ENCODE measurements around the gene CDKN2AIP.

Gene CDKN2AIP, protein sequence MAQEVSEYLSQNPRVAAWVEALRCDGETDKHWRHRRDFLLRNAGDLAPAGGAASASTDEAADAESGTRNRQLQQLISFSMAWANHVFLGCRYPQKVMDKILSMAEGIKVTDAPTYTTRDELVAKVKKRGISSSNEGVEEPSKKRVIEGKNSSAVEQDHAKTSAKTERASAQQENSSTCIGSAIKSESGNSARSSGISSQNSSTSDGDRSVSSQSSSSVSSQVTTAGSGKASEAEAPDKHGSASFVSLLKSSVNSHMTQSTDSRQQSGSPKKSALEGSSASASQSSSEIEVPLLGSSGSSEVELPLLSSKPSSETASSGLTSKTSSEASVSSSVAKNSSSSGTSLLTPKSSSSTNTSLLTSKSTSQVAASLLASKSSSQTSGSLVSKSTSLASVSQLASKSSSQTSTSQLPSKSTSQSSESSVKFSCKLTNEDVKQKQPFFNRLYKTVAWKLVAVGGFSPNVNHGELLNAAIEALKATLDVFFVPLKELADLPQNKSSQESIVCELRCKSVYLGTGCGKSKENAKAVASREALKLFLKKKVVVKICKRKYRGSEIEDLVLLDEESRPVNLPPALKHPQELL

DNA sequence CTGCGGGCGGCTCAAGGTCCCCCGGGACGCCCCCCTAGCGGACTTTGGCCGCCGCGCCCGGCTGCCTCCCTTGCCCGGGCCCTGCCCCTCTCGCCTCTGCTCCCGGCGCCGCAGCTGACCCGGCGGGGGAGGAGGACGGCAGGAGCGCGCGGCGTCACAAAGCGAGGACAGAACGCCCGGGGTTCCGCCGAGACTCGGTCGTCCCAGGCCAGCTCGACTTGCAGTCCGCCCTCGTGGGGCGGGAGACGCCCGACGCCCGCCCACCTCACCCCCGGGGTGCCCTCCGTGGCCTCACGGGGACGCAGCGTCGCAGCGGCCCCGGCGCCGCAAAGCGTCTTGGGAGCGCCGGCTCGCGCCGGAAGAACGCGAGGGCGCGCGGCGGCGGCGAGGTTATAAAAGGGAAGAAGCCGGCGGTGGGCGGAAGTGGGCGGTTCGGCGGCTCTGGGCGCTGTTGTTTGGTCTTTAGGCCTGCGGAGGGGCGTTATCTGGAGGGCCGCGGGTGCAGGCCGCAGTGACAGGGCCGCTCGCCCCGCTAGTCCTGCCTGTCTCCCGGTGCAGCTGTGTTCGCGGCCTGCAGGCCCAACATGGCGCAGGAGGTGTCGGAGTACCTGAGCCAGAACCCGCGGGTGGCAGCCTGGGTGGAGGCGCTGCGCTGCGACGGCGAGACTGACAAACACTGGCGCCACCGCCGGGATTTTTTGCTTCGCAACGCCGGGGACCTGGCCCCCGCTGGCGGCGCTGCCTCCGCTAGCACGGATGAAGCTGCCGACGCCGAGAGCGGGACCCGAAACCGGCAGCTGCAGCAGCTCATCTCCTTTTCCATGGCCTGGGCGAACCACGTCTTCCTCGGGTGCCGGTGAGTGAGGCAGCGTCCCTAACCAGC lies at the start of gene CDKN2AIP:
TSS of gene CDKN2AIP (plus strand) at position 423 of the 883 bp plus-strand sequence. CDS start at position 585, 162 bp downstream.
- DNase-seq (ENCODE audit: low read depth in 1 of 2, low spot score in 1 of 2) = peak; percentile 87 to 90

GRCh38 chr4:183395395-183395794 lies 49.0 kb upstream of the CDKN2AIP start:
- no peak for DNase-seq (ENCODE audit: low read depth in 1 of 2, low spot score in 1 of 2)

DNA sequence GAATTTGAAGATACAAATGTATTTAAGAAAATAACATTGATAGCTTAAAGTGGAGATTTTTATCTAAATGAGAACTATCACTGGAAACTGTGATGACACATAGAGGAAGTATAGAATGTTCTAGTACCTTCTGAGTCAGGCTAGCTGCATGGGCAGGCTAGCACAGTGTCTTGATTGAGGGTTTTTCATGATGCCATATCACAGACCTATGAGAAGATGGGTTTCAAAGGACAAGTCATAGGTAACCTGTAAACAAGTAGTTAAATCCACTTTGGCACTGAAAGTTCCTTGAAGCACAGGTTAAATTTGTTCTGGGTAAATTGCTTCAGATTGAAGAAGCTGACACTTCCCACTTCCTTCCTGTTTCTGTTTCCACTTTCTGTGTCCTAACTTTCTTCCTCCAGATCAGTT lies 48.2 kb upstream of the CDKN2AIP start:
- no peak for DNase-seq (ENCODE audit: low read depth in 1 of 2, low spot score in 1 of 2)

- no peak for DNase-seq (ENCODE audit: low read depth in 1 of 2, low spot score in 1 of 2)
These were observed 46.6 kb upstream of the CDKN2AIP start for GRCh38 chr4:183397741-183398297.

DNA sequence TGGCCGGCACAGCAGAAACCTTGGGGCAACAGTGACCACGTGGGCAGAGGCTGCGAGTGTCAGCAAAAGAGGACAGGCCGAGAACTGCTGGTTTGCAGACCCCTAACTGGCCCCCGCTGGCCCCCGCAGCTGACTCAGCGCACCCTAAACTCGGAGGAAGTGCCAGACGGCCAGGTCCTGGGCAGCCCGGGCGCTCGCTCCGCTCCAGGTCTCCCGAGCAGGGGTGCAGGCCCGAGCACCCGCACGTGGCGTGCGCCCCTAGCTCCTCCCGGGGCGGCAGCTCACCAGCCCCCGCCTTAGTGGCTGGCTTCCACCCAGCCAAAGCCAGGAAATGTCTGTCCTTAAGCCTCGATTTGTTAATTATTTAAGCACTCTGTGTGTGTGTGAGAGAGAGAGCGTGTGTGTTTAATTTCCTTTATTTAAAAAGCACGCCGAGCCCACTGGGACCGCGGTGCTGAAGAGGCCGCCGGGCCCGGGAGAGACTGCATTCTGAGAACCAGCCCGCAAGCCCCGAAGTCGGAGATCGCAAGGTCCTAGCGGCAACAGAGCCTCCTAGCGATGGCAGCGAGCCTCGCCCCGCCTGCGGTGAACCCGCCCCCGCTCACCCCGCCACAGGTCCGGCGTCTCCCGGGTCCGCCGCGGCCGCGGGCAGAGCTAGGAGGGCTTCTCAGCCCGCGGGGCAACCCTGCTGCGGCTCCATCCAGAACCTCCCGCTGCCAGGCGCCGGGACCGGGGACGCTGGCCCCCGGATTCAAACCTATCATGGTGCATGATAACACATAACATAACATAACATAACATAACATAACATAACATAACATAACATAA lies 45.9 kb upstream of the CDKN2AIP start:
- DNase-seq (ENCODE audit: low read depth in 1 of 2, low spot score in 1 of 2) = peak; percentile 33 to 41

DNA sequence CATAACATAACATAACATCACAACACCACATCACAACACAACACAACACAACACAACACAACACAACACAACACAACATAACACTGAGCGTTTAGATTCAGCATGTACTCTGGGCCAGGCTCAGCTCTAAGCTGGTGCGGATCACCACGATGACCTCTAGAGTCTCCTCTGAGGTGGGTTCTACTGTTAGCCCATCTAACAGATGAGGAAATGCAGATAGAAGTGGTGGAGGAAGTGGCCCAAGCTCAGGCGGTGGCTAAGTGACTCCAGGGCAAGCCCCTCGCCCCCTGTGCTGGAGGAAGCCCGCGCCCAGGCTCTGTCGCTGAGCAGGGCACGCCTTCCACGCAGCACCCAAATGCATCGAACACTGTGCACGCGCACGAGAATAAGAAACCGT lies 45.3 kb upstream of the CDKN2AIP start:
- no peak for DNase-seq (ENCODE audit: low read depth in 1 of 2, low spot score in 1 of 2)

- no peak for DNase-seq (ENCODE audit: low read depth in 1 of 2, low spot score in 1 of 2)
These were observed 44.8 kb upstream of the CDKN2AIP start for GRCh38 chr4:183399616-183400015.

GRCh38 chr4:183400035-183400434 lies 44.4 kb upstream of the CDKN2AIP start:
- DNase-seq (ENCODE audit: low read depth in 1 of 2, low spot score in 1 of 2) = no peak

GRCh38 chr4:183401473-183401872 lies 43.0 kb upstream of the CDKN2AIP start:
- DNase-seq (ENCODE audit: low read depth in 1 of 2, low spot score in 1 of 2) = no peak

DNA sequence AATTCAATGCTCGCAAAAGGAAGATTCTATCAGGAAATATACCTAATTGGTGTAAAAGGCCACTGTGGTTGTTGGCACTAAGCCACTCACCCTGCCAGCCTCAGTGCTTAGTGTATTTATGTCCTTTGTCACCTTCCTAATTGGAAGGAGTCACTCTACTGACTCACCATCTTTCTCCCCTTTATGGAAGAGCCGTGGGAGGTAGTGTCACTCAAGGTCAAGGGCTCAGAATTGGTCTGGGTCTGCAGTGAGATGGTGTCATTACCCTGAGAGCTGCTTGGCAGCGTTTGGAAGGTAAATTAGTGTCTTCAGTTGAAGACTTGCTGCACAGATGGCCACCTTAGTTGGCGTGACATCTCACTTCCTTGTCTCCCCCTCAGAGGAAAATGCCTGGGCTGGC lies 41.7 kb upstream of the CDKN2AIP start:
- no peak for DNase-seq (ENCODE audit: low read depth in 1 of 2, low spot score in 1 of 2)

DNA sequence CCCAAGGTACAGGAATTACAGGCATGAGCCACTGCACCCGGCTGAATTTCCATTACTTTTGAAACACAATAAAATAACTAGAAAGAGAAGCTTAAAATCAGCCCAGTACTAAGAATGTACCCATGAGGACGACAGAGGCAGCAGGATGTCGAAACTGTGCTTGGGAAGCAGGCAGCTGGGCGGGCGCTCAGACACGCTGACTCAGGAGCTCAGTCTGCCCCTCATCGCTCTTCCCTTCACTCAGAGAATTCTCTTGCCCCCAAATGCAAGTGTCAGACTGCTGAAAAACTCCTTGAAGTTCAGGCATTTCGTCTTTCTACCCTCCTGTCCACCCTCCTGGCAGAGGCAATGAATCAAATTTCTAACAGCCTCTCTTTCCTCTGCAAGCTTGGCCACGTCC lies 41.0 kb upstream of the CDKN2AIP start:
- no peak for DNase-seq (ENCODE audit: low read depth in 1 of 2, low spot score in 1 of 2)

DNA sequence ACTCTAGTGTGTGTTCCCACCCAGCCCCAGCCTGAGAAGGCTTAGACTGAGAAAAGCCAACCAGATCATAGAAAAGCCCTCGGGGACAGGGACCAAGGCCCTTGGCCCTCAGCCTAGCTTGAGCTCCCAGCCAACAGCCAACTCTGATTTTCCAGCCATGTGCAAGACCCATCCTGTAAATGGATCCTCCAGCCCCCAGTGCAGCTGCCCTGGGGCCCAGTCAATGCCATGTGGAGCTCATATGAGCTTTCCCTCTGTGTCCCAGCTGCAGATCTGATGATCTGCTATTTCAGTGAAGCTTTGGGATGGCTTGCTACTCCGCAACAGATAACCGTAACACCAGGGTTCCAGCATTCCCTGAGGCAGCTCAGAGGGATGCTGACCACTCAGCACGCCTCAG lies 40.5 kb upstream of the CDKN2AIP start:
- DNase-seq (ENCODE audit: low read depth in 1 of 2, low spot score in 1 of 2) = no peak

DNA sequence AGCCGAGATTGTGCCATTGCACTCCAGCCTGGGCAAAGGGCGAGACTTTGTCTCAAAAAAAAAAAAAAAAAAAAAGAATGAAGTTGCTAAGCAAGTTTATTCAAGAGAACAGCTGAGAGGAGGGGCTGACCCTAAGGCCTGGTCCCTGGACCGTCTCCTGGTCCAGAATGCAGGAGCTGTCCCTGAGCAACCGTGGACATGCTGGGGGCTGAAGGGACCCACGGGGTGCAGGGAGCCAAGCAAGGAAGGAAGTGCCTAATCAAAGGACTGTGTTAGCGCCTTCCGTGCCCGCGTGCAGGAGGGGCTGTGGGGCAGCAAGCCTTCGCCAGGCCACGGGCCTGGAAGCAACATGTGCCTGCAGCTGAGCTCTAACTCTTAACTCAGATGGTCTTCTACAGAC lies 39.1 kb upstream of the CDKN2AIP start:
- no peak for DNase-seq (ENCODE audit: low read depth in 1 of 2, low spot score in 1 of 2)

DNA sequence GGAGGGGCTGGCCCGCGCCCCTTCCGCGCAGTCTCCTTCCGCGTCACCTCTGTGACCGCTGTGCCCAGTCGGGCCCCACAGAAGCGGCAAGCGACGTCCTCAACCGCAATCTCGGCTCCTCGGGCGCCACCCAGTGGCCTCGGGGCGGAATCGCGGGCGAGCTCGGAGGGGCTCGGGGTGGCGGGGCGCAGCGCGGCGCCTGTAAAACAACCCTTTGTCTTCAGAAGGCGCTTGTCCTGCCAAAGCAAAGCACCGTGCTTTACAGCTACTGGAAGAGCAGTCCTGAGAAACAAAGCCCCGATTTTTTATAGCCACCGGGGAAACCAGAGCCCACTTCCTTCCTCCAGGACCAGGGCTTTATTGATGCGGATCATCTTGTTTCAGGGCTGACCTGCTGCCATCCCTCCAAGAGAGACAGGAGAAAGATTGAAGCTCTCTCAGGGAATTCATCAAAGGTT lies 37.3 kb upstream of the CDKN2AIP start:
- peak; percentile 87 to 88 for DNase-seq (ENCODE audit: low read depth in 1 of 2, low spot score in 1 of 2)

- DNase-seq (ENCODE audit: low read depth in 1 of 2, low spot score in 1 of 2) = no peak
These were observed 36.6 kb upstream of the CDKN2AIP start for GRCh38 chr4:183407635-183408464.

GRCh38 chr4:183408796-183409195 lies 35.6 kb upstream of the CDKN2AIP start:
- DNase-seq (ENCODE audit: low read depth in 1 of 2, low spot score in 1 of 2) = no peak

DNA sequence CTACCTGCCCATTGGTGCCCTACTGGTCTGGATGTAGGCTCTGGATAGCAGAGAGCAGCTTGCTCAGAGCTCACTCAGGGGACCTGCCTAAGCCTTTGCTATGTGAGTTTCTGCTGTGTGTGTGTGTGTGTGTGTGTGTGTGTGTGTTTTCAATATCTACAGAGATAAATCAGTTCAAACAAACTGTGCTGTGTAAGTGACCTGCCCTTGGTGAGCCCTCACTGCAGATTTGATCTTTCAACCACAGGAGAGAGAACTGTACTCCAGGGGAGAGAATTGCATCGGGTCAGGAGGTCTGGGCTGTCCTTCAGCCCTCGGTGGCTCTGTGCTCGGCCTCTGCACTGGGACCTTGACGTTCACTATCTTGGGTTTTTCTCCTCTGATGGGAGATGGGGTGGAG lies 35.0 kb upstream of the CDKN2AIP start:
- DNase-seq (ENCODE audit: low read depth in 1 of 2, low spot score in 1 of 2) = no peak

DNA sequence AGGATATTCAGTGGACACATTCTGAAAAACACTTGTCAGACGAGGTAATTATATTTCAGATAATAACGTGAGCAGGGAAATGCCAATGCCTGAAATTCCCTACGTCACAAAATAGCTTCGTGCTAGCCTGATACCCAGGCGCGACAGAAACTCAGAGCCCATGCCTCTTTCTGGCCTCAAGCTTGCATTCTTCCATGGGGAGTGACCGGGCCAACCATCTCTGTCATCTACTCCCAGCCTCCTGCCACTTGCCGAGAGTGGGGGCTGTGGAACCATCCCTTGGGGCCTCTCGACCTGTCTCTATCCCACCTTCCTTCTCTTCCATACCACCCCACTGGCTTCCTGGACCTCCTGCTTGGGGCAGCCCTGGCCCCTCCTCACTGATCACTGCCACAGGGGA lies 34.5 kb upstream of the CDKN2AIP start:
- DNase-seq (ENCODE audit: low read depth in 1 of 2, low spot score in 1 of 2) = no peak

DNA sequence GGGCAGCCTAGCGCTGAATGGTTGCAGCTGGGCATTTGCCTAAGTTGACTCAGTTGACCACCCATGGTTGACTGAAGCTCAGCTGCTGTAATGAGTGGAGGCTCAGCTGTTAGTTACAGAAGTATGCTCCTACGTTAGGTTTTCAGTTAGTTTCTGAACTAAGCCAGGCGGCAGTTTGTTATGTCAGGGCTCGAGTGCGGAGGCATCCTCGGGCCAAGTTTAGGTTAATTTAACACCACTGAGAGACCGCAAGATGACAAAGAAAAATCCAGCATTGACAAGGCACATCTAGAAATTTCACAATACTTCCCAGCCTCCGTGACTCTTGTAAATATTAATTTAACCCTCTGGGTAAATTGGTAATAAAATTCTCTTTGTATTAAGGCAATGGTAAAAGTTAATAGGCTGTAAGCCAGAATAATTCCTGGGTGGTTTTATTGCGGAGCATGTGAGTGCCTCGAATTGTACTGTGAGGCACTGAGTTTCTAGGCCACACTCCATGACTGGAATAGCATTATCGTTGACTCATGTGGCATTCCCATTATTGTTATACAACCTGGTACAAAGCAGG lies 33.1 kb upstream of the CDKN2AIP start:
- no peak for DNase-seq (ENCODE audit: low read depth in 1 of 2, low spot score in 1 of 2)
